Spleen (tissue), 7 donors: ENCODE measurements around the gene ERI3.

ENCODE experiments used
- POLR2A ChIP-seq, 3 donors: fragments of 450-650 bp; IDR thresholded peaks; one replicate each; pipeline ENCODE4 v1.5.1; 2017; ENCODE audit warnings: antibody characterized with exemption in 3 of 3, mild to moderate bottlenecking in 1 of 3
- TF ChIP-seq, protein P1 (sequence below), 11 experiments: fragments of 200-600 bp in 7 of 11; fragments of 450-650 bp in 4 of 11; sonication (generic) in 4 of 11; IDR thresholded peaks in 8 of 11; conservative IDR thresholded peaks in 3 of 11; 1 replicate in 7 of 11; 2 replicates in 4 of 11; pipeline versions ENCODE4 v1.4.0 to v1.8.0; 2016 to 2021; ENCODE audit warnings: antibody characterized with exemption in 11 of 11, inconsistent platforms in 4 of 11, mild to moderate bottlenecking in 1 of 11
- donor health status: DM: no; HTN: no; CAD: no; lungs with moderate emphysema.
- donor health status: DM: no; HTN: no; CAD: no.
- donor health status: DM: no; HTN: no; CAD: no.

DNA sequence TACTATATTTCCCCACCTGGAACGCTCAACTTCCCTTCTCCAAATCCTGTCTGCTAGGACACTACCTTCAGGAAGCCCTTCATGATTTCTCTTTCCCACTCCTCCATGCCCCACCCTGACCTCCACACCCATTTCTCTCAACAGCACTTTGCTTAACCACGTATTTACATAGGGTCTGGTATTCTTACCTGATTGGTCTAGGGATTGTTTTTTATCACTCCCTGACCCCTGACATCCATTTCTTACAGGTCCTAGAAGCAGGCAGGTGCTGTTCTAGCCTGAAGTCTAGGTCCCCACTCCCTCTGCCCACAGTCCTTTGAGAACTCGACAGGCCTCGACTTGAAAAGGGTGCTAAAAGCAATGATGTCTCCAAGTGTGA is 94.3 kb downstream of the ERI3 start:
- TF ChIP-seq, protein P1, sequence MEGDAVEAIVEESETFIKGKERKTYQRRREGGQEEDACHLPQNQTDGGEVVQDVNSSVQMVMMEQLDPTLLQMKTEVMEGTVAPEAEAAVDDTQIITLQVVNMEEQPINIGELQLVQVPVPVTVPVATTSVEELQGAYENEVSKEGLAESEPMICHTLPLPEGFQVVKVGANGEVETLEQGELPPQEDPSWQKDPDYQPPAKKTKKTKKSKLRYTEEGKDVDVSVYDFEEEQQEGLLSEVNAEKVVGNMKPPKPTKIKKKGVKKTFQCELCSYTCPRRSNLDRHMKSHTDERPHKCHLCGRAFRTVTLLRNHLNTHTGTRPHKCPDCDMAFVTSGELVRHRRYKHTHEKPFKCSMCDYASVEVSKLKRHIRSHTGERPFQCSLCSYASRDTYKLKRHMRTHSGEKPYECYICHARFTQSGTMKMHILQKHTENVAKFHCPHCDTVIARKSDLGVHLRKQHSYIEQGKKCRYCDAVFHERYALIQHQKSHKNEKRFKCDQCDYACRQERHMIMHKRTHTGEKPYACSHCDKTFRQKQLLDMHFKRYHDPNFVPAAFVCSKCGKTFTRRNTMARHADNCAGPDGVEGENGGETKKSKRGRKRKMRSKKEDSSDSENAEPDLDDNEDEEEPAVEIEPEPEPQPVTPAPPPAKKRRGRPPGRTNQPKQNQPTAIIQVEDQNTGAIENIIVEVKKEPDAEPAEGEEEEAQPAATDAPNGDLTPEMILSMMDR (IDR thresholded peaks at IDR 0.05 in 8 of 11, conservative IDR thresholded peaks at IDR 0.05 in 3 of 11) = no peak
- no peak for TF ChIP-seq POLR2A (IDR thresholded peaks at IDR 0.05)
